Measurements from ENCODE around the gene FJX1. TPM values are rescaled to one million over a fixed set of nuclear protein-coding genes. Genes with fewer than 3 reads are reported as not detected.

FJX1 gene
- total and polyA plus RNA-seq, 2 donors from 2014 or later, result 4.2 to 7.9 TPM

DNA sequence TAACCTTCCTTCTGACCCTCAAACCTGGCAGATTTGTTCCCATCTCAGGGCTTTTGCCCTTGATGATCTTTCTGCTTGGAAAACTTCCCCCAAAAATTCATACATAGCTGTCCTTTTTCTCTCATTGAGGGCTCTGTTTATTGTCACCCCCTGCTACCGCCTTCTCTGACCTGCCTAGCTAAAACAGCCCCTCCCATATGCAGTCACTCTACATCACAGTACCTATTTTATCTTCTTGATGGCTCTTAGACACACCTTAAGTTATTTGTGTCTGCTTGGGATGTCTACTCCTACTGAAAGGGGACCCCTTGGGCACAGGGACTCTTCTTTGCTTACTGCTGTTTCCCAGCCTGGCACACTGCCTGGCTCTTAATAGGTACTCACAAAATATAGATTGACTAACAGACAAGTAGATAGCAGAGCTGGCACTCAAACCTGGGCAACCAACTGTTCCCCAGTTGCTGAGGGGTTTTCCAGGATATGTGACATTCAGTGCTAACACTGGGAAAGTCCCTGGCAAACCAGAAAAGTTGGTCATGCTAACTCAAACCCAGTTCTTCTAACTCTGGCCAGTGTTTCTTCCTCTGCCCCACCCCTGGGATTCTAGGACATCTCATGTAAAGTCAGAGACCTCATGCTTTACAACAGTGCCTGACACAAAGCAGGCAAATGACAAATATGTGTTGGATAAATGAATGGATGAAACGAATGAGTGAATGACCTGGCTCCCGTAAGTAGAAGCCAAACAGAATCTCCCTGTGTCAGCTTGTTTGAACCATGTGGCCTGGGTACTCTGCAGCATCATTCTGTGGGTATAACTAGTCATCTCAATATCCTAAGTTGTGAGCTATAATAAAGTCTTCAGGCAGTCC is 19.8 kb upstream of the FJX1 start:
- H3K9me3 ChIP-seq (ENCODE audit: control insufficient read depth in 2 of 3, insufficient read depth in 1 of 3, low read length in 3 of 3), result no peaks in the 10 kb centered on the region
- H3K9ac ChIP-seq (ENCODE audit: low read length in 3 of 3), result no peak overlapping the region
- H3K36me3 ChIP-seq (ENCODE audit: control insufficient read depth in 2 of 3, insufficient read depth in 3 of 3, low read length in 3 of 3), result no peaks in the 10 kb centered on the region
- no peak overlapping the region for H3K4me3 ChIP-seq (ENCODE audit: low read length in 3 of 3)
- TF ChIP-seq, protein P1, sequence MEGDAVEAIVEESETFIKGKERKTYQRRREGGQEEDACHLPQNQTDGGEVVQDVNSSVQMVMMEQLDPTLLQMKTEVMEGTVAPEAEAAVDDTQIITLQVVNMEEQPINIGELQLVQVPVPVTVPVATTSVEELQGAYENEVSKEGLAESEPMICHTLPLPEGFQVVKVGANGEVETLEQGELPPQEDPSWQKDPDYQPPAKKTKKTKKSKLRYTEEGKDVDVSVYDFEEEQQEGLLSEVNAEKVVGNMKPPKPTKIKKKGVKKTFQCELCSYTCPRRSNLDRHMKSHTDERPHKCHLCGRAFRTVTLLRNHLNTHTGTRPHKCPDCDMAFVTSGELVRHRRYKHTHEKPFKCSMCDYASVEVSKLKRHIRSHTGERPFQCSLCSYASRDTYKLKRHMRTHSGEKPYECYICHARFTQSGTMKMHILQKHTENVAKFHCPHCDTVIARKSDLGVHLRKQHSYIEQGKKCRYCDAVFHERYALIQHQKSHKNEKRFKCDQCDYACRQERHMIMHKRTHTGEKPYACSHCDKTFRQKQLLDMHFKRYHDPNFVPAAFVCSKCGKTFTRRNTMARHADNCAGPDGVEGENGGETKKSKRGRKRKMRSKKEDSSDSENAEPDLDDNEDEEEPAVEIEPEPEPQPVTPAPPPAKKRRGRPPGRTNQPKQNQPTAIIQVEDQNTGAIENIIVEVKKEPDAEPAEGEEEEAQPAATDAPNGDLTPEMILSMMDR (IDR thresholded peaks at IDR 0.05; ENCODE audit: borderline replicate concordance, extremely low read depth, insufficient read depth), result no peak
- FAIRE-seq, result no peak
- no peaks in the 10 kb centered on the region for H3K27me3 ChIP-seq (ENCODE audit: control insufficient read depth, insufficient read depth, low read length)
- H3K4me1 ChIP-seq (ENCODE audit: control insufficient read depth in 2 of 3, insufficient read depth in 2 of 3, low read depth in 1 of 3, low read length in 3 of 3), result no peaks in the 10 kb centered on the region
- intact Hi-C loops (cut with DNase I), result no loop called here
- DNase-seq, result no peak
- H3K27ac ChIP-seq (ENCODE audit: low read depth in 2 of 2, low read length in 2 of 2), result no peak overlapping the region

DNA sequence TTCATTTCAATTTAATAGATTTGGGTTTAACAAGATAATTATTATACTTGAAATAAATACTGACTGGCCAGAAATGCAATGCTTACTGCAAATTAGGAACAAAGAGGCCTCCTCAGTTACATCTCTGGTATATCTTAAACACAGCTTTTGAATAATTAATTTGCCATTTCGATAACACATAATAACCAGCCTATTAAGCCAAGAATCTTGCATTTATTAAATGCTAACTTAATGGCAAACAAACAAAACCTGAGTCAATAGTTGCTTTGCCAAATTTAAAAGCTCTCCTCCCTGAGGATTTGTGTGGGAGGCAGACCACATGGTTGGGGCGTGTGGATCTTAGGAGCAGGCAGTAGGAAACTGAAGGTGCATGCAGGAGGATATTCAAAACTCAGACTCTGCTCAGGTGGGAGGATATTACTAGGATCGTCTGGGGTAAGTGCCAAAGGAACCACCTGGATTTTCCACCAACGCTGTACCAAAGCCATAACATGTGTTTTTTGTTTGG is 17.9 kb upstream of the FJX1 start:
- FAIRE-seq (no peak), DNase-seq (no peak)
- TF ChIP-seq, protein P1 (IDR thresholded peaks at IDR 0.05; ENCODE audit: borderline replicate concordance, extremely low read depth, insufficient read depth), result no peak
- H3K27ac ChIP-seq (ENCODE audit: low read depth in 2 of 2, low read length in 2 of 2), result no peak overlapping the region
- no peaks in the 10 kb centered on the region for H3K36me3 ChIP-seq (ENCODE audit: control insufficient read depth in 2 of 3, insufficient read depth in 3 of 3, low read length in 3 of 3)
- no peak overlapping the region for H3K4me3 ChIP-seq (ENCODE audit: low read length in 3 of 3)
- intact Hi-C loops (cut with DNase I), result no loop called here
- no peaks in the 10 kb centered on the region for H3K4me1 ChIP-seq (ENCODE audit: control insufficient read depth in 2 of 3, insufficient read depth in 2 of 3, low read depth in 1 of 3, low read length in 3 of 3)
- no peak overlapping the region for H3K9ac ChIP-seq (ENCODE audit: low read length in 3 of 3)
- no peaks in the 10 kb centered on the region for H3K9me3 ChIP-seq (ENCODE audit: control insufficient read depth in 2 of 3, insufficient read depth in 1 of 3, low read length in 3 of 3)
- no peaks in the 10 kb centered on the region for H3K27me3 ChIP-seq (ENCODE audit: control insufficient read depth, insufficient read depth, low read length)

DNA sequence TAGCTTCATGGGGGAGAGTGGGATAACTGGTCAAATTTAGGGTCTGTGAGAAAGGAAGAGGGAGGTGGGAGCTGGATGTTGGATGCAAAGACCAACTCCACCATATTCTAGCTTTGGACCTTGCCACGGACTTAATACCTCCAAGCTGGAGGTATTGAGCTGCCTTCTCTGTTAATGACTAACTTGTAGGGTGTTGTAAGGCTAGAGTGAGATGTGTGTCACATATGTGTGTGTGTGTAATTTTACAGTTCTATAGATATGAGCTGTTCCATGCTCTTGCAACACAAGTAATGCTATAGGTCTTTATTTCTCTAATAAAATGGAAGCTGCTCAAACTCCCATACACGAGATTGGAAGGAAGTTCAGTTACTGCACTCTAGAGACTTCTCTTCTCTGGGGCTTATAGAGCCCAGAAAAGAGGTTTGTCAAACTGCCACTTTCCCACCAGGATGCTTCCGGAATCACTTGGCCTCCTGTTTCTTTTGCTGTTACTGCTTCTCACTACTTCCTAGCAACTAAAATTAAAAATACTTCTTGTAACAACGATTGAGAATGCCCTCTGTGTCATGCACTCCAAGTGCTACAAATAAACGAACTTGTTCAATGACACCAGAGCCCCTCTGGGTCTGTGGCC is 16.0 kb upstream of the FJX1 start:
- H3K4me1 ChIP-seq (ENCODE audit: control insufficient read depth in 2 of 3, insufficient read depth in 2 of 3, low read depth in 1 of 3, low read length in 3 of 3), result no peaks in the 10 kb centered on the region
- DNase-seq (no peak), FAIRE-seq (no peak)
- H3K36me3 ChIP-seq (ENCODE audit: control insufficient read depth in 2 of 3, insufficient read depth in 3 of 3, low read length in 3 of 3), result no peaks in the 10 kb centered on the region
- no peak overlapping the region for H3K4me3 ChIP-seq (ENCODE audit: low read length in 3 of 3)
- intact Hi-C loops (cut with DNase I), result no loop called here
- H3K27me3 ChIP-seq (ENCODE audit: control insufficient read depth, insufficient read depth, low read length), result no peaks in the 10 kb centered on the region
- no peaks in the 10 kb centered on the region for H3K9me3 ChIP-seq (ENCODE audit: control insufficient read depth in 2 of 3, insufficient read depth in 1 of 3, low read length in 3 of 3)
- H3K27ac ChIP-seq (ENCODE audit: low read depth in 2 of 2, low read length in 2 of 2), result no peak overlapping the region
- H3K9ac ChIP-seq (ENCODE audit: low read length in 3 of 3), result no peak overlapping the region
- TF ChIP-seq, protein P1 (IDR thresholded peaks at IDR 0.05; ENCODE audit: borderline replicate concordance, extremely low read depth, insufficient read depth), result no peak
